Skin of body (tissue), 3 donors: ENCODE data around the gene MYO6. TPM values are rescaled to one million over a fixed set of nuclear protein-coding genes. Genes with fewer than 3 reads are reported as not detected.

Experiments
- DNase-seq: peaks from one replicate; lab custom pipeline; 2025; lab: John Stamatoyannopoulos, UW
- small RNA-seq: library from RNA; depleted of rRNA; stranded (forward); fragments of <200 nt; gene quantifications from one replicate; pipeline ENCODE3, GENCODE V24; 2014; ENCODE audit warnings: low replicate concordance
- total RNA-seq: library from RNA; depleted of rRNA; stranded (reverse); fragments of >200 nt; gene quantifications from one replicate; pipeline ENCODE4 v1.2.3, GENCODE V29; 2014

The MYO6 gene
- total RNA-seq, 1 donor from 2014 or later, result 20.2 TPM

GRCh38 chr6:75943381-75943780 lies 194.3 kb downstream of the MYO6 start:
- no peak for DNase-seq

GRCh38 chr6:75946146-75946831 lies 197.2 kb downstream of the MYO6 start:
- DNase-seq, result no peak

- DNase-seq, result no peak
These were observed 198.9 kb downstream of the MYO6 start for GRCh38 chr6:75947935-75948334.

- no peak for DNase-seq
These were observed 203.1 kb downstream of the MYO6 start for GRCh38 chr6:75952128-75952527.

GRCh38 chr6:75963569-75963968 lies 214.5 kb downstream of the MYO6 start:
- no peak for DNase-seq

- no peak for DNase-seq
These were observed 219.1 kb downstream of the MYO6 start for GRCh38 chr6:75968143-75968542.

Small RNAs within 50 kb of the gene (small RNA-seq; reads per million reads assigned to genes)
- gene RF00019 (not detected), gene RNA5SP209 (not detected), gene RNU6-155P (not detected)

Other genes with a start within 250 kb of the MYO6 start
- gene SENP6, start 147.4 kb upstream of the MYO6 start, total RNA-seq, result 136 TPM